Esophagus mucosa (tissue), 1 donor: Measurements from ENCODE around the gene PCBD2. TPM values are rescaled to one million over a fixed set of nuclear protein-coding genes. Genes with fewer than 3 reads are reported as not detected.
"Not testable (repeated sequence)": the region's sequence is repeated elsewhere in the genome, so short reads cannot be mapped to it uniquely, and the experiment has no call there.

Source experiments
- ATAC-seq: fragments of 200-7000 bp; cut with Tn5 transposase; one replicate; pipeline ENCODE4 v1.9.1; 2020
- total RNA-seq: library from RNA; stranded (reverse); gene quantifications from one replicate; pipeline ENCODE4 v1.2.4, GENCODE V29; 2023
- donor health status: DM: yes; HTN: yes; CAD: no.

PCBD2 gene
- total RNA-seq, 1 donor from 2014 or later = 16.1 TPM

DNA sequence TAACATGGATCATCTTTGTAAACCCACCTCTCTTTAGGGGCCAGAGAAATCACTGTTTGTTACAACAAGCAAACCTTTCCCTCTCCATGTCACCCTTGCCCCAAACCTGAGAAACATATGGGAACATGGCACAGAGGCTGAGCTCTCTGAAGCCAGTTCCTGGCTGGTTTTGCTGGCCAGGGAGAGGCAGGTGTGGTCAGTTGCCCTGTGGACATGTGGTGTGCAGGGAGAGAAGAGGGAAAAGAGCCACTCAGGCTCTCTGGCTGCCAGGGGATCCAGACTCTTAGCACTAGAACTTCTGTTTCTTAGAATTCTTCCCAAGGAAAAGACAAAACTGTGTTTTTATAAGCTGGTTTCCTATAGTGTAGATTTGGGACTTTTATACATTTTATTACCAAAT is 58.2 kb downstream of the PCBD2 start:
- ATAC-seq = no peak

- no peak for ATAC-seq
These were observed 59.7 kb downstream of the PCBD2 start for GRCh38 chr5:134964359-134965270.

GRCh38 chr5:134965271-134965825 is 60.4 kb downstream of the PCBD2 start:
- ATAC-seq = no peak

DNA sequence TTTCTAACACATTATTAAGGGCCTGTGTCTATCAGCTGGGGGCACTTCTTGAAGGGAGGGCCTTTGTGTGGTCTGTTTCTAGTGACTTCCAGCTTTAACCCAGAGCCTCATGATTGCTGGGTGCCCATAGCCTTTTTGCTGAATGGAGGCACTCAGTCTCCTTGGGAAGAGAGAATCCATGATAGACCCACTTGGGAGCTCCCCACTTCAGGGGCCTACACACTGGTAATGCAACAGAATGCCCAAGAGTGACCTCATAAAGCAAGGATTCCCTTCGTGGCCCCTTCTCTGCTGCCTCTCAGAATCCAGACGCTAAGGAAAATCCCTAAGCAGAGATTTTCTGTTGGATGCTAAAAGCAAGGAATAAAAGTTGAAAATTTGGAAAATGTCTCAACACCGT is 62.7 kb downstream of the PCBD2 start, which contains the start of gene CATSPER3:
Gene CATSPER3, plus strand, starts transcription at position 301 of the 400 bp plus-strand sequence. Its CDS starts 85 bp downstream, at position 386.
- ATAC-seq = no peak

- ATAC-seq = peak; percentile 84
These were observed 63.1 kb downstream of the PCBD2 start for GRCh38 chr5:134968055-134968454.

DNA sequence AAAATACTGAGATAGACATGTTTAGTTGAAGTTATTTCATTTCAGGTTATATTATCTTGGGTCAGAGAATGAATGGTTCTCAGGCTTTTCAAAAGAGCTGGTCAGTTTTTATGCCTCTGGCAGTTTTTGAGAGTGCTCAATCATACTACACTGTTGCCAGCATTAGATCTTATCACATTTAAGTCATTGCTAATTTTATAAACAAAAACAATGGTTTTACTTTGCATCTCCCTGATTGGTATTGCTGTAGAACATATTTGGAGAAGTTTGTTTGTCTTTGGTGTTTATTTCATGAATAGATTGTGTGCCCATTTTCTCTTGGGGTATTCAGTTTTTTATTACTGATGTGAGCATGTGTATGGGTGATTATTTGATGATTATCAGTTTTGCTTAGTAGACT is 64.2 kb downstream of the PCBD2 start:
- ATAC-seq = no peak

GRCh38 chr5:134975078-134975715 is 70.3 kb downstream of the PCBD2 start:
- ATAC-seq = no peak

GRCh38 chr5:134975843-134976242 is 70.9 kb downstream of the PCBD2 start:
- ATAC-seq = no peak

DNA sequence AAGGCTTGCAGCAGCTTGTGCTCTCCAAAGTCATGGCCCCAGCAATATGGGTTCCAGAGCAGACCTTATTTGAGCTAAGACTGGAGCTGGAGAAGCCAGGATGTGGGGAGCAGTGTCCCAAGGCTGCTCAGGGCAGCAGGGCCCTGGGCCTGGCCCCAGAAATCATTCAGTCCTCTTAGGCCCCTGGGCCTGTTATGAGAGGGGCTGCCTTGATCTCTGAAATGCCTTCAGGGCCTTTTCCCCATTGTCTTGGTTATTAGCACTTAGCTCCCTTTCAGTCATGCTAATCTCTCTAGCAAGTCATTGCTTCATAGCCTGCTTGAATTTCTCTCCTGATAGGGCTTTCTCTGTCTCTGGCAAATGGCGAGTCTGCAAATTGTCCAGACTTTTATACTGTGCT is 71.9 kb downstream of the PCBD2 start:
- no peak for ATAC-seq

- ATAC-seq = no peak
These were observed 74.5 kb downstream of the PCBD2 start for GRCh38 chr5:134979416-134979815.

DNA sequence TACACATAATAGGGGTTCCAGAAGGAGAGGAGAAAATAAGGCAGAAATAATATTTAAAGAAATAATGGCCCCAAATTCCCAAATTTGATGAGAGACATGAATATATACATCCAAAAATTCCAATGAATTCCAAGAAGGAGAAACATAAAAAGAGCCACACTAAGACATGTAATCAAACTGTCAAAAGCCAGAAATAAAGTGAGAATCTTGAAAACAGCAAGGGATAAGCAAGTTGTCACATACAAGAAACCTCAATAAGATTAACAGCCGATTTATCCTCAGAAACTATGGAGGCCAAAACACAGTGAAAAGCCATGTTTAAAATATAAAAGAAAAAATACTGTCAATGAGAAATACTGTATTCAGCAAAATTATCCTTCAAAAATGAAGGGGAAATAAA is 77.3 kb downstream of the PCBD2 start:
- no peak for ATAC-seq

GRCh38 chr5:134989266-134989830 is 84.4 kb downstream of the PCBD2 start:
- ATAC-seq = no peak

GRCh38 chr5:134990183-134990582 is 85.3 kb downstream of the PCBD2 start:
- ATAC-seq = not testable (repeated sequence)

GRCh38 chr5:134992148-134992547 is 87.2 kb downstream of the PCBD2 start:
- ATAC-seq = no peak

GRCh38 chr5:134993161-134993560 is 88.2 kb downstream of the PCBD2 start:
- no peak for ATAC-seq

DNA sequence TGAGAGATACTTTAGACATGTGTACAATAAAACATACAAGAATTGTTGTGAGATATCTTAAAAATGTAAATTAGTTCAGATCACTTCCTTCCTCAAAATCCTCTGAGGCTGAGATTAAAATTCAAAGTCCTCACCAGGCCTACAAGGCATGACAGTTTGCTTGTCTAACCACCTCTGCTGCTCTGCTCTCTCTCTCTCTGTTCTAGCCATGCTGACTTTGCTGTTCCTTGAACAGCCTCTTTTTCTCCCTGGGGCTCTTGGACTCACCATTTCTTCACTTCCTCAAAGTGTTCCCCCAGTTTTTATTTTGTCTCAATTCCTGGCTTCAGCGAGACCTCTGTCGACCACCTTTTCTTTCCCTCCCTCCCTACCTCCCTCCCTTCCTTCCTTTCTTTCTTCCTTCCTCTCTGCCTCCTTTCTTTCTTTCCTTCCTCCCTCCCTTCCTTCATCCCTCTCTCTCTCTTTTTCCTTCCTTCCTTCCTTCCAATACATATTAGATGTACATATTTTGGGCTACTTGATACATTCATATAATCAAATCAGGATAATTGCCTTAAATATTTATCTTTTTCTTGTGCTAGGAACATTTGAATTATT is 89.7 kb downstream of the PCBD2 start:
- ATAC-seq = peak; percentile 36

GRCh38 chr5:134995850-134996402 is 91.0 kb downstream of the PCBD2 start:
- peak; percentile 23 for ATAC-seq

DNA sequence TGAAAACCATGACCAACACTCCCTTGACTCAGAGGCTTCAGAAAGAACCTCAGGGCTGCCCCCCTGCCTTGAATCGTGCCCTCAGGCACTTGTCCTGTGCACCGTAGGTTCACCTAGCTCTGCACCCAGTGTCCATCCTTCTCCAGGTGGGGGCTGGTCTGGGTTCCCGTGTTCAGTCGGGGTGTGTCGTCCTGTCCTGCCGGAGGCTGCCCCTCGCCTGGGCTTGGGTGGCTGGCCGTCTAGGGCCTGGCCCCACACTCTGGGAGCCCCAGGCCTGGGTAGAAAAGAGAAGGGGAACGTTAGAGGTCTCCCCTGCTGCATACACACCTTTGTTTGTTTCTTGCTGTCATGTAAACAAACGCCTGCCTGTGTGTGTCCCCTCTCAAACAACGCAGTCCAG is 92.1 kb downstream of the PCBD2 start:
- peak; percentile 35 for ATAC-seq

DNA sequence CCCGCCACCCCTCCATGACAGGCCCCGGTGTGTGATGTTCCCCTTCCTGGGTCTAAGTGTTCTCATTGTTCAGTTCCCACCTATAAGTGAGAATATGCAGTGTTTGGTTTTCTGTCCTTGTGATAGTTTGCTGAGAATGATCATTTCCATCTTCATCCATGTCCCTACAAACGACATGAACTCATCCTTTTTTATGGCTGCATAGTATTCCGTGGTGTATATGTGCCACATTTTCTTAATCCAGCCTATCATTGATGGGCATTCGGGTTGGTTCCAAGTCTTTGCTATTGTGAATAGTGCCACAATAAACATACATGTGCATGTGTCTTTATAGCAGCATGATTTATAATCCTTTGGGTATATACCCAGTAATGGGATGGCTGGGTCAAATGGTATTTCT is 93.1 kb downstream of the PCBD2 start:
- not testable (repeated sequence) for ATAC-seq

DNA sequence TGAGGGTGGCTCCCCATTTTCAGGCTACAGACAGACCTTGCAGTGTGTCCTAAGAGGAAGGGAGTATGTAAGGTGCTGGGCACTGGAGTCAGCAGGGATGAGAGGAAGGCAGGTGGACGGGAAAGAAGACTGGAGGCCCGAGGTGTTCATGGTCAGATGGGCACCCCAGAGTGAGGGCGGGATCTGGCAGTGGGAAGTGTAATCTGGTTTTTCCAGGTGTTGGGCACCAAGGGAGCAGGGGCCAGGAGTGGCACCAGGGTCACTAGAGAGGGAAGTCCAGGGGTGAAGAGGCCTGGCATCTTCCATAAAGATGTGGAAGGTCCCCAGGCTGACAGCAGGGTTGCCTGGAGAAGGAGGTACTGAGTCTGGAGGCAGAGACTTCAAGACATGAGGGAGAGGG is 99.4 kb downstream of the PCBD2 start:
- ATAC-seq = no peak

GRCh38 chr5:135005076-135005475 is 100.1 kb downstream of the PCBD2 start:
- no peak for ATAC-seq

DNA sequence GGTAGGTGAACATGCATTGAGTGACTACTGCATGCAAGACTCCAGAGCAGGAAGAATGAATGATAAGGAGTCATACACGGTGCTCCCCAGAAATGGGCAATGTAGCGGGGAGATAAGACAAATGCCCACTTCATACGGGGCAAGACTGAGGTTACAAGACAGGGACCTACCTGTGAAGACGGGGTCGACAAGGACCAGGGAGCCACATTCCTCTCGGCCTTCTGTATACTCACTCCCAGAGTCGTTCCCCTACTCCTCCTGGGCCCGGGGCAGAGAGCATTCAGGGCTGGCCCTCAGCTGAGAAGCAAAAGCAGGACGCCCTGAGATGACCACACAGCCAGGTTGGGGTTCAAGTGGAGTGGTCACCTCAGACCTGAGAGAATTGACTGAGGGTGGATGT is 102.4 kb downstream of the PCBD2 start:
- no peak for ATAC-seq
